ENCODE measurements around the gene AIFM1.

AIFM1 gene

GRCh38 chrX:130165703-130166502 is at the start of gene AIFM1:
AIFM1 (minus strand) TSS chrX:130165841; CDS start chrX:130165656, 185 bp downstream.
- DNase-seq, result peak; percentile 79

- DNase-seq, result no peak
Observed at GRCh38 chrX:130213376-130213775, 47.7 kb upstream of the AIFM1 start.

- no peak for DNase-seq
Observed at GRCh38 chrX:130212371-130212770, 46.7 kb upstream of the AIFM1 start.

- DNase-seq, result no peak
Observed at GRCh38 chrX:130211415-130212186, 46.0 kb upstream of the AIFM1 start.

GRCh38 chrX:130204647-130205046 is 39.0 kb upstream of the AIFM1 start:
- DNase-seq, result no peak

GRCh38 chrX:130197464-130197863 is 31.8 kb upstream of the AIFM1 start:
- no peak for DNase-seq

GRCh38 chrX:130196466-130196865 is 30.8 kb upstream of the AIFM1 start:
- no peak for DNase-seq

GRCh38 chrX:130190801-130191200 is 25.2 kb upstream of the AIFM1 start:
- DNase-seq, result no peak

- no peak for DNase-seq
Observed at GRCh38 chrX:130186651-130187050, 21.0 kb upstream of the AIFM1 start.

GRCh38 chrX:130184857-130185256 is 19.2 kb upstream of the AIFM1 start:
- DNase-seq, result no peak

GRCh38 chrX:130184168-130184567 is 18.5 kb upstream of the AIFM1 start:
- no peak for DNase-seq

- DNase-seq, result no peak
Observed at GRCh38 chrX:130179579-130180215, 14.1 kb upstream of the AIFM1 start.

GRCh38 chrX:130179170-130179569 is 13.5 kb upstream of the AIFM1 start:
- no peak for DNase-seq

GRCh38 chrX:130176942-130177341 is 11.3 kb upstream of the AIFM1 start:
- DNase-seq, result no peak

GRCh38 chrX:130176354-130176776 is 10.7 kb upstream of the AIFM1 start:
- DNase-seq, result no peak

GRCh38 chrX:130174937-130175336 is 9.3 kb upstream of the AIFM1 start:
- no peak for DNase-seq

GRCh38 chrX:130174045-130174704 is 8.5 kb upstream of the AIFM1 start:
- no peak for DNase-seq

- DNase-seq, result no peak
Observed at GRCh38 chrX:130173190-130173895, 7.7 kb upstream of the AIFM1 start.

GRCh38 chrX:130172127-130172845 is 6.6 kb upstream of the AIFM1 start:
- DNase-seq, result no peak

- DNase-seq, result peak; percentile 14
Observed at GRCh38 chrX:130171446-130172126, 5.9 kb upstream of the AIFM1 start, which contains the start of gene RAB33A. RAB33A (plus strand) TSS chrX:130171962; CDS start chrX:130172063, 101 bp downstream.
